LHCN-M2 (cell line): Measurements from ENCODE around the gene PYHIN1. TPM values are rescaled to one million over a fixed set of nuclear protein-coding genes. Genes with fewer than 3 reads are reported as not detected.

Experiments used
- DNase-seq: peaks from one replicate; pipeline ENCODE4 v3.0.0-alpha.2; 2012; ENCODE audit warnings: low read depth
- polyA plus RNA-seq: library from polyadenylated mRNA; unstranded; fragments of >200 nt; gene quantifications from one replicate; pipeline ENCODE4 v1.2.1, GENCODE V29; 2012; ENCODE audit warnings: missing spikeins
- total RNA-seq: library from RNA; depleted of rRNA; stranded (reverse); fragments of >200 nt; gene quantifications from 2 replicates; pipeline ENCODE4 v1.2.3, GENCODE V29; 2014; rRNA removed

The PYHIN1 gene
- total RNA-seq = 0.17 TPM in 1 of 2 replicates, not detected in the other
- not detected for polyA plus RNA-seq

GRCh38 chr1:158931055-158931737 is at the start of gene PYHIN1:
TSS of gene PYHIN1 (plus strand) at chr1:158931552. CDS start at chr1:158936911, 5,359 bp downstream.
- DNase-seq = no peak

DNA sequence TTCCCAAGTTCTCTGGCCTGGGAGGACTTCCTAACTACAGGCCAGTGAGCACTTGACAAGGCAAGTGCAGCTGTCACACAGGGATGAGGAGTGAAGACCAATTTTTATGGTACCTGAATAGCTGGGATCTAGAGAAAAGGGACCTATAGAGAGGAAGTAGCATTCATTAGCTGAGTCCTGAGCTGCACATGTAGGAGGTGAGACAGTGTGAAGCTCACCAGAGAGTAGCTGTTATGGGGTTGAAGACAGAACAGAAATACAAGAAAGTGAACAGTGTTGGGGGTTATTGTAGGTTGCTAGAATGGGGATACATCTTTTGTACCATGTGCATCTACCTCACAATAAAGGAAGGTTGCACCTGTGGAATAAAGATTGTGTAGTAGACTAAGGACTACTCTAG is 37.7 kb upstream of the PYHIN1 start:
- no peak for DNase-seq

GRCh38 chr1:158898722-158899121 is 32.6 kb upstream of the PYHIN1 start:
- DNase-seq = no peak

GRCh38 chr1:158901623-158902022 is 29.7 kb upstream of the PYHIN1 start:
- no peak for DNase-seq

DNA sequence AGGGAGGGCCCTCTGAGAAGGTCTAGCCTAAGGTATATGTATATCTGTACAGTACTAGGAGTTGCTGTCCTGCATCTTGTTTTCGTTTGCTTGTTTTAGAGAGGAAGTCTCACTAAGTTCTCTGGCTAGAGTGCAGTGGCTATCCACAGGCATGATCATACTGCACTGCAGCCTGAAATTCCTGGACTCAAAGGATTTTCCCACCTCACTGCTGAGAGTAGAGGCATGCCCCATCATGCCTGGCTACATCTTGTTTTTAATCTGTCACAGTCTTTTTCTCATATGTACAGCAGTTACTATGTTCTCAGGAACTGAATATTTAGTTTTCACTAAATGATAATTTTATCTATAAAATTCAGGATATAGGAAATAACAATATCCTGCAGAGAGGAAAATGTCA is 15.3 kb upstream of the PYHIN1 start:
- no peak for DNase-seq

DNA sequence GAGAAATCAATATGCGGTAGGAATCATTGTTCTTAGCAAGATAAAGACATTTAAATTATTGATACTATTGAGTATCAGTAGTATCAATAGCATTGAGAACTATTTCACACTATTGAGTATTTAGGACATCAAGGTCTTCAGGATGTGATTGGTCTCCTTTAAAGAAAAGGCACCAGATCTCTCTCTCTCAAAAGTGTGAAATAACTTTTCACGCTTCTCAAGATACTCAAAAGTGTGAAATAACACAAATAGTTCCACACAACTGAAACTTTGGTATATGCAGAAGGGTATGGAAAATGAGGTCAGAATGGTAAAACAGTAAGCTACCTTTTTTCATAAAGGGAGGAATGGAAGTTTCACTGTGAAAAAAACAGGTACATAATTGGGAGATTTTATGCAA is 6.7 kb upstream of the PYHIN1 start:
- no peak for DNase-seq

GRCh38 chr1:158930504-158930903 is 848 bp upstream of the PYHIN1 start:
- DNase-seq = no peak

- DNase-seq = no peak
Measured at GRCh38 chr1:158932171-158932570, 819 bp downstream of the PYHIN1 start.

DNA sequence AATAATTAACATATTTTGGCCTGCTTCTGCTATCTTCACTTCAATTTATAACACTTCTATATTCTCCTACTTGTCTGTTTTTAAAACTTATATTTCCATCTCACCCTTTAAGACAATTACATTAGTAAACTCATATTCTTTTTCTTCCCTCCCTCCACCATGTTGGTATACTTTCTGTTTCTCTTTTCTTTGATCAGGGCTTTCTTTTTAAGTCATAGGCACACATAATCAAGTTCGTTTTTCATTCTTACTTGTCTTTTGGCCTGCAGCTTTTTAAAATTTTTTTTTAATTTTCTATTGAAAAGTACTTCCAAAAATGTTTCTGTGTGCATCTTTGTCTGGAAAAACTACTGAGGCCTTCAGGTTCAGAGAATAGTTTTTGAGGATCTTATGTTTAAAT is 2.3 kb downstream of the PYHIN1 start:
- no peak for DNase-seq

DNA sequence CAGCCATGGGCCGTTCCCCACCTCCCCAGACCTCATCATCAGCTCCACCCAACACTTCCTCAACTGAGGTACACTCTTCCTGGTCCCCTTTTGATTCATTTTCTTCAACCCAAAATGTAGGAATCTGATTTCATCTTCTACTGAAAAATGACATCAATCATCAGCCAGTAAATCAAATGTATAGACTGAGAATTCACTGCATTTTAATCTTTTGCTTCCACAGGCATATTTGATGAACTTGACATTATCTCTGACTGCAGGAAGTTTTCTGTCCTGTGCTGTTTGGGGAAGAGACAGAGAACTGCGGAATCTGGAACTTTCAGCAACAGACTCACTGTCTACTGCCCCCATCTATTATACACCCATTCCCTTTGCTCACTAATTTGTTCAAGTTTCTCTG is 7.8 kb downstream of the PYHIN1 start:
- no peak for DNase-seq

DNA sequence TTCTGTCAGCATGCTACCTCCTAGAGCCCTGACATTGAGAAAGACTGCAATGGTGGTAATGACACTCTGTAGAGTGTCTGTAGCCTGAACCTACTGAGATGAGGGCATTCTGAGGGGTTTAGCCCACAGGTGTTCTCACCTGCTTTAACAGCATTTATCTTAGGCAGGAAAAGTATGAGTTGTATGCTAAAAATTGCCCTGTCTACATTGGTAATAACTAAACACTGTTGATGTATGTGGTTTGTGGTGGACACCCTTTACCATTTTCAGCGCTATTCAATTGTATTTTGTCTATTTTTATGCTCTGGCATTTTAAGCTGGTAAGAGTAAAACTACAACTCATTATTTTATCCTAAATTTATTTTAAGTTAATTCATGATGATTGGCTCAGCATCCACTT is 10.0 kb downstream of the PYHIN1 start:
- no peak for DNase-seq

- DNase-seq = no peak
Measured at GRCh38 chr1:158942490-158942889, 11.1 kb downstream of the PYHIN1 start.

DNA sequence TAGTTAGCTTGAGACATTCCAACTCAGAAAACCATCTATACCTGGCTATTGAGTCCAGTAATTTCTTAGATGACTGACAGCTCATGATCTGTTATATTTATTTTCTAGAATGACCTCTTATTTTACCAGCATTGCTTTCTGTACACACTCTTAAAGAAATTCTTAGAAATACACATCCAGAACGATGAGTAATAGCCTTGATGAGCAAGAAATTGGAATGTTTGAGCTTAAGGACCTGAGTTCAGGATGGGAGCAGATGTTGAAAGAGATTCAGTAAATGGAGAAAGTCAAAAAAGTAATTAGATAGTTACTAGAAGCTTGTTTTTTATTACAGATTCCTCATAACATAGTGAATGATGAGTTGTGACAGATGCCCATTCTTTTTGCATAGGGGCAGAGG is 11.7 kb downstream of the PYHIN1 start:
- peak; percentile 4 for DNase-seq

- DNase-seq = no peak
Measured at GRCh38 chr1:158945061-158945460, 13.7 kb downstream of the PYHIN1 start.

DNA sequence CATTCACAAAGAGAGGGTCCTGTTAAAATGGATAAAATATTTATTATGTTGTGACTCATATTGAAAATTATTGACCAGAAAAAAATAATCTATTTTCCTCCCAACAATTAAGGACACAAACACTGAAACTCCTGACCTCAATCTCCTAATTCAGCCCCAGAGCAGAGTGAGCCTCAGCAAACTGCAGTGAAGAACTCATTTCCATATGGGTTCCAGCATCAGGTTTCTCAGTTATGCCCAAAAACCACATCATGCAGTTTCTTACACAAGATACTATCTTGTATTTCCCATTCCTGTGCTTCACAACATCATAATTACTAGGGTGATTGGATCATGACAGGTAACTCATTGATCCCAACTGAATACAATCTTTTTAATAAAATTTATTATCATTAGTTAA is 15.4 kb downstream of the PYHIN1 start:
- no peak for DNase-seq

GRCh38 chr1:158951956-158952355 is 20.6 kb downstream of the PYHIN1 start:
- DNase-seq = no peak

GRCh38 chr1:158952416-158952815 is 21.1 kb downstream of the PYHIN1 start:
- no peak for DNase-seq

DNA sequence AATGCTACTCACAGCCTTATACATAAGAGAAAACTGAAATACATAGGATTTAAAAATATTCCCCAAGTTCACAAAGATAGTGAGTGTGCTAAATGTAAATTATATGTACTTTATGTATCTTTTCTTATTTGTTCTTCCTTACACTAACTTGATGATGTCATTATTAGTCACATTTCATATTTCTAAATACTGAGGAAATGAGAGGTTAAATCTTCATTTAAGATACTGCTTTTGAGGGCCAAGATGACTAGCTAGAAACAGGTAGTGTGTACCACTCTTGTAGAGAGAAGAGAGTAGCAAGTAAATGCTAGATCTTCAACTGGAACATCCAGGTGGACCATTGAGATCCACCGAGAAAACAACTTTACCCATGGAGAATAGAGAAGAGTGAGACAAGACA is 29.8 kb downstream of the PYHIN1 start:
- no peak for DNase-seq

- DNase-seq = no peak
Measured at GRCh38 chr1:158962983-158963382, 31.6 kb downstream of the PYHIN1 start.

- no peak for DNase-seq
Measured at GRCh38 chr1:158969166-158969565, 37.8 kb downstream of the PYHIN1 start.

GRCh38 chr1:158969855-158970254 is 38.5 kb downstream of the PYHIN1 start:
- DNase-seq = no peak

- no peak for DNase-seq
Measured at GRCh38 chr1:158972841-158973240, 41.5 kb downstream of the PYHIN1 start.

DNA sequence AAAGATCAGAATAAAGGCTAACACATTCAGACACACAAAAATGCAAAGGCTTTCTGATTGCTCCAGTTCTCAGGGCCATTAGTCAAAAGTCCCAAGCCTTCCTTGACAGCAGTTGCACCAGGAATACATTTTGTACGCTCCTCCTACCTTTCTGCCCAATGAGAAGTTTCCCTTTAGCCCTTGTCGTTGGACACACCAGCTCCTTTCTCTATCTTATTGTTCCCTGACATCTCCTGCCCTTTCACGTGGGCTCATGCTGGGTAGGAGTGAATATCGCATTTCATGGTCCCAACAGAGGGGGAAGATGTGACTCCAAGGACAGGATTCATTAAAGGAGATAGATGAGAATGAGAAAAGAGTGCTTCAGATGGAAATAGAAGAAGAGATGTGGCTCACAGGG is 44.9 kb downstream of the PYHIN1 start:
- no peak for DNase-seq

- DNase-seq = no peak
Measured at GRCh38 chr1:158978730-158979129, 47.4 kb downstream of the PYHIN1 start.
